Frontal cortex (tissue), 4 donors: ENCODE measurements around the gene PRICKLE1. TPM values are rescaled to one million over a fixed set of nuclear protein-coding genes. Genes with fewer than 3 reads are reported as not detected.
A peak's percentile ranks its signal among the peaks of the same experiment; 100 is the strongest.

Source experiments
- DNase-seq, 2 donors: peaks; one replicate each; pipeline ENCODE4 v3.0.0; 2012; ENCODE audit warnings: low spot score in 2 of 2
- FAIRE-seq: peaks from 2 replicates; lab custom pipeline; 2012; peaks lifted over from hg19 to GRCh38; lab: Jason Lieb, UNC
- total RNA-seq: library from RNA; depleted of rRNA; stranded (reverse); fragments of >200 nt; gene quantifications from one replicate; pipeline ENCODE4 v1.2.3, GENCODE V29; 2014
- donor health status: control.
- donor health status: control.
- donor health status: control.

The PRICKLE1 gene
- total RNA-seq, 1 donor from 2014 or later, result 8.6 TPM

DNA sequence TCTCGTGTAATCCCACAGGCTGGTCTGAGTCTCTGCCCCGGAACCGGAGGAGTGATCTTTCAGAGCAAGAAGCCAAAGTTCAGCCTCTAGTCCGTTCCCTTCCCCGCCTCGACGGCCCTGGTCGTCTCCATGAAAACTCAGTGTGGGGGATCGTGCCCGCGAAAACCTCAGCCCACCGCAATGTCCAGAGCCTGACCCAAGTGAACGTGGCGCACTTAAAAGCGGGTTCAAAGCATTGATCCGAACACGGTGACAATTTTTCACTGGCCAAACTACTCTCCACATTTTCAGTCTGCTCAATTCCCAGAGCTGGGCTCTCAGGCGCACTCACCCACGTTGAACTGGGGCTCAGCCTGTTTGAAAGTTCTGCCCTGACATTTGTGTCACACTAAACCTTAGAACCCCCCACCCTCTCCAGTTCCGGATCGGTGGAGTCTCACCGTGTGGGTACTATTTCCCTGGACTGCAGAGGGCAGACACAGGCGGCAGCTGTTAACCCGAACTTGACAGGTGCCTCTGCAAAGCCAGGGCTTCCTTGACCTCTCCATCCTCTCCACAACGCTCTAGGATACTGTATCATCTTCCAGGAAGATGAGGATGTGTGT is 886 bp upstream of the PRICKLE1 start:
- FAIRE-seq (no peak), DNase-seq (no peak)

DNA sequence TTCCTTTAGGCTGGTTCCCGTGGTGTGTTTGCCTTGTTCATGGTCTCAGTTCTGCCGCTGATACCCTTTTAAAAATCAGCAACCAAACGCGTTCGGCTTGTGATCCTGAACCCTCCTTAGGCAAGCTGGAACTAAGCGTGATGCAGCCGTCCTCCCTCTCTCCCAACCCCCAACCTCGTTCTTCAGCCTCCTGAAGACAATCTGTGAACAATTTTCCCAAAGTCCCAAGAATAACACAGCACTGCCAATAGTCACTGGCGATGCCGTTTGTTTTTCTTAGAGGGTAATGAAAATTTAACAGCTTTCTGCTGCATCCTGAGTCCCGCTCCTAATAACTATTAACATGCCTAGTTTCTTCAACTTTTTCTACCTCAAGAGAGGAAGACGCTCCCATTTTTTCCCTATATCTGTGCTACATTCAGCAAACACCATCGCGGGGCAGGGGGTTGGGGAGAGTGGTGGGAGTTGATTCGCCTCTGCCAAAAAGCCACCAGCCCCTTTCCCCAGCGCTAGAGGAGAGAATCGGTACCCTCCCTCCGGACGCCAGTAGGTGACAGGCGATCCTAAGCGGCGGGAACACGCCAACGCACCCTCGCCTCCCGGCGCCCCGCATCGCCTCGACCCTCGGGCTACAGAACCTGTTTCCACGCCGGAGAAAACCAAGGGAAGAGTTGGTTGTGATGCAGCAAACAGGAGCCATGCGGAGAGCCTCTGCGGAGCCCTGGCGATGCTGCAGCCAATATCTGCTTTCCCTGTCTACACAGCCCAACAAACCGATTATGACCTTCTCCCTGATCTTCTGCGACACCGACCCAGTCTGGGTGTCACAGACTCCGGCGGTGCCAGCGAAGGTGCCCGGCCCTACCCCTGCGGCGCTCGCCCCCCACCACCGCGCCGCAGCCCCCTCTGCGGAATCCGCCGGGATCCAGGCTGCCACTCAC is 752 bp downstream of the PRICKLE1 start:
- DNase-seq, result peak in 1 of 2 donors; percentile 18
- no peak for FAIRE-seq

DNA sequence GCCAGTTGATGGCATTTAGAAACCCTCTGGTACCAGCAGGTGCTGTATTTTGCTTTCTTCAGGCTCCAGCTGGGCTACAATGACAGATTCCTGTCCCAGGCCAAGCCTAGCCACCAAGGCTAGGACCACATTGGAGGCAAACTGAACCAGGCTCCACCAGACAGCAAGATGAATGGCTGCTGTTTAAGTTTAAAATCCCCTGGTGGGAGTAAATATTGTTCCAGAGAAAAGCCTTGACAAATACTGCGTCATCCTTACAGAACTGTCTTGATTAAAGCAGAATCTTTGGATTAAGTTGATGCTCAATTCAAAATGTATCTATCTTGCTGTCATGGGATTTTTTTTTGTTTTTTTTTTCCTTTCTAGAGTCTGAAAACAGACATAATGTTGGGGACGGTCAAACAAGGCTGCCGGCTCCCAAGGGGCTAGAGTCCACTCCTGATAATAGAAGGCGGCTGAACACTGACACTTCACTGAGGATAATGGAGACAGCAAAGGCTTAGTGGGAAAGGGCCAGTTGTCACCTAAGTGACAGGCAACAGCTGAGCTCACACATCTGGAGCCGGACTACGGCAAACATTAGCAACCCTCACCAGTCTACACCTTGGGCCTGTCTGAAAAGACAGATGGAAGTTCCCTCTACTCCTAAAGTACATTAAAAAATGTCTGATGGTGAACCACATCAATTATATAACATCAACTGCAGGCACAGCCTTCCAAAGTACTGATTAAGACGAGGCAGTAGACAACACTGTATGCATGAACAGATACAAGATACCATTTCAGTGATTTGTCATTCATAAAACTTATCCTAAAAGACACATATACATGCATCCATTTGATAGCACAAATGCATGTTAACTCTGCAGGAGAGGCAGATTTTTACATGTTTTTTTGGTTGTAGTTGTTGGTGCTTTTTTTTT is 1.7 kb downstream of the PRICKLE1 start:
- DNase-seq (no peak), FAIRE-seq (no peak)

DNA sequence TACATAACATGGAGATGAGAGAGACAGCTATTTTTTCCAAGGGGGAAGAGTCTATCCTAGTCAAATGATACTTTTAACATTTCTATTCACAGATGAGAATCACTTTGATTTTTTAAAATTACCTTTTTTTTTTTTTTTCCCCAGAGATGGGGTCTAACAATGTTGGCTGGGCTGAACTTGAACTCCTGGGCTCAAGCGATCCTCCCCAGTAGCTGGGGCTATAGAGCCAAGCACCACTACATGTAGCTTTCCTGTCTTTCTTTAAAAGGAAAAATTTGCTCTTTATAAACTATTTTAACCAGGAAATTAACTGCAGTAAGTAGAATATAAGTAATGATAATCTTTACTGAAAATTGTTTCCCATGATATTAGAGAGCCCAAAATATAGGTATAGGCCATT is 3.3 kb downstream of the PRICKLE1 start:
- DNase-seq (no peak), FAIRE-seq (no peak)

DNA sequence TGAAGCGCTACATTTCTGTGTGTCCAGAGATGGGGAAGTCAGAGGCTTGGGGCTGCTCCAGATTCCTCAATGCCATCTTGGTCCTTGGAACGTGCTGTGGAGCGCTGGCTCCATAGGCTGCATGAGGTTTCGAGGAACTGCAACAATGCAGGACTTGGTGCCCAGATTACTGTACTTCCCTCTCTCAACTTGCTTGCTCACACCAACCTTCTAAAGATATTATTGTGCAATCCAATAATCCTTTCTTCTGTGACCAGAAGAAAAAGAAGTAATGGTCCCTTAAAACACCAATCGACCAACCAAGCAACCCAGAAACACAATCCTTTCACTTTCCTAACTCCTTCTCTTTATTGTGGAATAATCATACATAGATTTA is 3.7 kb downstream of the PRICKLE1 start:
- no peak for FAIRE-seq
- DNase-seq, result no peak

DNA sequence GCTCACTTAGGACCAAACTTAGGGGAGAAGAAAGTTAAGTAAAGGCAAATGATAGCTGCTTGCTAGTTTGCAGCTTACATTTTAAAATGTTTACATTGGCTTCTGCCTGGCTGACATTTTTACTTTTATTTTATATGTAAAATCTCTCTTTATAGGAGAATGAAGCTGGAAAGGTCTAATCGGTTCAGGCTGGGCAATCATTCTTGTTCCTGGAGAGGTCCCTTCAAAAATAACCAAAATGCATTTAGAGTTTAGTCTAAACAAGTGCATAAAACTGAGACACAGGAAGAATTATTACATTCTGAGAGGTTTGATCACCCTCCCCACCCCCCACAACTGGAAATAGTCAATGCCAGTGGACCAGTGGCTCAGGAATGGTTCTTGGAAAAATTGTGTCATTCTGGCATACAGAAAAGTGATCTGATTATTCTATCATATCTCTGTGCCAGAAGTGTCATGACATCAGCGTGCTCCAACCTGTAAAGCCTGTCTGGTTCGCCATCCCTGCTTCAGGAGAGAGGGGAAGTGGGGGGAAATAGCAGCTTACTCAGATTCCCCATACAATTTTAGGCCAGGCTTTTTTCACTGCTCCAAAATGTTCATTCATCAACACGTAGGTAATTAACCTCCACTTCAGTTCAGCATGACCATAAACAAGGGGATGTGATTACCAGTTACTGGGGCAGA is 4.2 kb downstream of the PRICKLE1 start:
- no peak for DNase-seq

DNA sequence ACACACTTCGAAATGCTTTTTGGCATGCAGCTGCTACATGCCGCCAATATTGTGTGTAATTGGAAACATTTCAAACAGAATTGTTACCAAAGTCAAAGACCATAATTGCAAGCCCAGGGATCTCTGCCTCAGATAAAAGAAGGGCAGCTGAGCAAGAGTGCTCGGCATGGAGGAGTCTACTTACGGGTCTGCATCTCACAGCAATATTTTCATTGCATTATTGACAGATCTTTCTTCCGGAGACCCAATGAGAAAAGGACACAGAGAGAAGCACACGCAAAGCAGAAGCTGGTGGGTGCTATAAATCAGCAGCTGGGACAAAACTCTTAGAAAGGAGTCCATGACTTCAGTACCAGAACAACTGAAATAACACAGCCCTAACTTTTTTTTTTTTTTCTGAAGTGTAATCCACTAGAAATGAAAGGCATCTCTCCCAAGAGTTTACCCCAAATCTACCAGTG is 4.9 kb downstream of the PRICKLE1 start:
- no peak for DNase-seq

More for the DNA sequence above, 4.2 kb downstream of the PRICKLE1 start:
- FAIRE-seq, result no peak

DNA sequence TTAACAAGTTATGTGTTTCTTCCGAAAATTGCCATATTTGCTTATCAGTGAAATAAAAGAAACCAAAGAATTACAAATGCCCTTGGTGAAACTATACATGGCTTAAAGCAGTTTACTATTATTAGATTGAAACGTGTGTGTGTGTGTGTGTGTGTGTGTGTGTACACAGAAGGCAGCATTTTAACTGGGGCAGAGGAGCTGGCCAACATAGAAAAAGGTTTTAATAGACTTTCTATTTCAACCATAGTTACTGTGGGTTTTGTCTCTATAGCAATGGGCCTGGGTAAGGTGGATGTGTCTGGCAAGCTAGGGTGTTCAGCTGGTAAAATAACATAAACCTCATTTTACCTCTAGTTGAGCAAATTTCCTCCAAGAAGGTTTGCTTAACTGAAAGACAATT is 6.5 kb downstream of the PRICKLE1 start:
- FAIRE-seq (no peak), DNase-seq (no peak)

More for the DNA sequence above, 4.9 kb downstream of the PRICKLE1 start:
- FAIRE-seq, result no peak

DNA sequence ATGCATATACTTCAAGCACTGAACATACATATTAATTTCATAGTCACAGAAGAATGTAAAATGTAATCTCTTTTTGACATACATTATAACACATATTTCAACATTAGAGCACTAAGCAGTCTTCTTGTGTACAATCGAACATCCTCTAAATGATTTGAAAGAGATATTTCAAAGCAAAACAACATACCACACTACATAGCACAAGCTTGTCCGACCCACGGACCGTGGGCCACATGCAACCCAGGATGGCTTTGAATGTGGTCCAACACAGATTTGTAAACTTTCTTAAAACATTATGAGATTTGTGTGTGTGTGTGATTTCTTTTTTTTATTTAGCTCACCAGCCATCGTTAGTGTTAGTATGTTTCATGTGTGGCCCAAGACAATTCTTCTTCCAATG is 7.0 kb downstream of the PRICKLE1 start:
- FAIRE-seq (no peak), DNase-seq (no peak)

DNA sequence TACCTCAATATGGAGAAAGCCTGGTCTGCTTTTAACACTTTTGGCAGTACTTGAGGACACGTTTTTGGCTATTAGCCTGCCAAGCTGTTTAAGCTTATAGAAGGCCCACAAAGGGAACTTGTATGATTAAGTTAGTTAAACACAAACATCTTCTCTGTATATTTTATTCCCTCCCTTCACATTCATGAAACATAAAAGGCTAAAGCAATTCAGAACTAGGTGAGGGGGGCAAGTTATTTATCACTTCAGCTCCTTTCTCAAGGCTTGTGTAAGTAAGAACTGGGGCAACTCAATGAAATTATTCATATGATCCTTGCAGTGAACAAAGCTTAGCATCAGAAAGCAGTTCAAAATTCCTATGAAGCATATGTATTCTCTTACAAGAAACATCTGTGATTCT is 7.5 kb downstream of the PRICKLE1 start:
- DNase-seq (no peak), FAIRE-seq (no peak)

DNA sequence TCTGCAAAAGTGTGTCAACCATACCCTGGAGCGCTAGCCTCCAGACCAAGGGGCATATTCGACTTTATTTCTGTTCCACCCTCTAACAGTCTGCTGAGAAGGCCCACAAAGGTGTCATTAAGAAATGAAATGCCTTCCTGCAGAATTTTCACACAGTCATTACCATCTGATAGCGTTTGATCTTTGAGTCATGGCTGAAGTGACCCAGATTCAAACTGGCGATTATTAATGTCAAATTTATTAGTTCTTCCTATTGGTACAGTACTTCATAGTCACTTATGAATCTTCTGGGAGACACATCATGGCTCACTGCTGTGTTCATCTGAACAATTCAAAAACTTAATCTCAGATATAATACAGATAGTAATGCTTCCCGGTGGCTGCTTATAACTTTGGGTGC is 13.2 kb downstream of the PRICKLE1 start:
- FAIRE-seq (no peak), DNase-seq (no peak)

DNA sequence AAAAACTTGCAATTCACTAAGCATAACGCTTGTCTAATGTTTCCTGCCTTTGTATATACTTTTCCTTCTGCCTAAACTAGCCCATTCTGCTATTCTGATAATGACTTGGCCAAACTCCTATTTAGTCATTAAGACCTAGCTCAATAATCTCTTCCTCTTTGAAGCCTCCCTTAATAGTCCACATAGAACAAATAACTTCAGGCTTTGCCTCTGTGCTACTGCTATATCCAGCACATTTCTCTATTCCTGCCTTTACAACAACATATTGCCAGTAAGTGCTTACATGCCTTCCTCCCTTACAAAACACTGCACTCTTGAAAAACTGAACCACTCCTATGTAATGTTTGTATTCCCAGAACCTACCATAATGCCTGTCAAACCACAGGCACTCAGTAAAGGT is 13.8 kb downstream of the PRICKLE1 start:
- FAIRE-seq (no peak), DNase-seq (no peak)

DNA sequence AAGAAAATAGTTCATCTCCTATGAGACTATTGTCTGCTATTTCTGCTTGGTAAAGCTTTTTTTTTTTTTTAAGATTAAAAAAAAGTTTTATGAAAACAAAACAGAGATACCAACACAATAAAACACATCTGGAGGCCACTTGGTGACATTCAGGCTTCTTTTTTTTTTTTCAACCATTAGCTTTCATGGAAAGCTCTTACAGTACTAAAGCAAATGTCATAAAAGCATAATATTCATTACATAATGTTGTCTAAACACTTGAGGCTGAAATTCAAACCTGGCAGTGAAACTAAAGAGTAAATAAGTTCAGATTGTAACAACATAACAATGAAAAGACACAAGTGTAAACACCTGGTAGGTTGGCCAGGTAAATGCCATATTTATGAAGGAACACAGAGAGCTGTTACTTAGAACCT is 14.7 kb downstream of the PRICKLE1 start:
- no peak for DNase-seq
- no peak for FAIRE-seq

DNA sequence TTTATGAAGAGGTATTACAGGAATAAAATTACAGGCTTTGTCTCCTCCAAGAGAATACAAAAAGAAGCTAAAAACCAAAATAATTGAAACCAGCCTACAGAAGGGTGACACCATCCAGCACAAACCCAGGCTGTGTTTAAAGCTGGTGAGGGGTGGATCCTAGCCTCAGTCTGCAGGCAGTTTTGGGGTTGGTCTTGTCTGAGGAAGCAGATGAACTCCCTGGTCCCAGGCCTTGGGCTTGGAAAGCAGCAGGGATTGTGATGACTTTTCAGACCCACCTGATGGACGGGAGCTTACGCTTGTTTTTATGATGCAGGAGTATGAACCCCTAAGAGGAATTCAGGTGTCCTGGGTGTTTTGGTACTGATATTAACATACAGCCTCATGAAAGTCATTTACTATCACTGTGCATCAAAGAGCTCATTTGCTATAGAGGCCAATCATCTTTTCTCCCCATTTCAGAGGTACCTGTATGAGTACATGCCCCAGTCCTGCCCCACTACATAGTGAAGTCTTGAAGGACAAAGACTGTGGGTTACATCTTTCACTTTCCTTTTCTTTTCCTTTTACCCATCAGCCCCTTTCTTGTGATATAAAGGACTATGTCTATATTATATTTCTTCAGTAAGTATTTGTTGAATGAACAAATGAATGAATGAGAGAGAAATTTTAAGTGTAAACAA is 18.1 kb downstream of the PRICKLE1 start:
- FAIRE-seq, result no peak
- DNase-seq, result no peak

DNA sequence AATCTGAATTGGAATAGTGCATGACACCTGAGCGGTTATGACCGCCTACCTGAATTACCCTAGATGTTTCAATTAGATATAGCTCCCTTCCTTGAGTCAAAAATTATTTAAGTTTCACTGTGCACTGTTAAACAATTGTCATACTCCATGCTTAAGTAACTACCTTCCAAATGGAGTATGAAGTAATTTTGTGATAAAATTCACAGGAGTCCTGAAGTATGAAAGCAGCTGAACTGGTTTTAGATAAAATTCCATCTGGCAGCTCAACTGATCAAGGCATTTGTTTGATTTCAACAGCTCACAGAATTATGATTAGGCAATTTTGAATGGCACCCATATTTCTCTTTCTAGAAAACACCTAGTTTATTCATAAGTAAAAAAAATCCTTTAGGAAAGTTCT is 19.5 kb downstream of the PRICKLE1 start:
- DNase-seq (no peak), FAIRE-seq (no peak)

DNA sequence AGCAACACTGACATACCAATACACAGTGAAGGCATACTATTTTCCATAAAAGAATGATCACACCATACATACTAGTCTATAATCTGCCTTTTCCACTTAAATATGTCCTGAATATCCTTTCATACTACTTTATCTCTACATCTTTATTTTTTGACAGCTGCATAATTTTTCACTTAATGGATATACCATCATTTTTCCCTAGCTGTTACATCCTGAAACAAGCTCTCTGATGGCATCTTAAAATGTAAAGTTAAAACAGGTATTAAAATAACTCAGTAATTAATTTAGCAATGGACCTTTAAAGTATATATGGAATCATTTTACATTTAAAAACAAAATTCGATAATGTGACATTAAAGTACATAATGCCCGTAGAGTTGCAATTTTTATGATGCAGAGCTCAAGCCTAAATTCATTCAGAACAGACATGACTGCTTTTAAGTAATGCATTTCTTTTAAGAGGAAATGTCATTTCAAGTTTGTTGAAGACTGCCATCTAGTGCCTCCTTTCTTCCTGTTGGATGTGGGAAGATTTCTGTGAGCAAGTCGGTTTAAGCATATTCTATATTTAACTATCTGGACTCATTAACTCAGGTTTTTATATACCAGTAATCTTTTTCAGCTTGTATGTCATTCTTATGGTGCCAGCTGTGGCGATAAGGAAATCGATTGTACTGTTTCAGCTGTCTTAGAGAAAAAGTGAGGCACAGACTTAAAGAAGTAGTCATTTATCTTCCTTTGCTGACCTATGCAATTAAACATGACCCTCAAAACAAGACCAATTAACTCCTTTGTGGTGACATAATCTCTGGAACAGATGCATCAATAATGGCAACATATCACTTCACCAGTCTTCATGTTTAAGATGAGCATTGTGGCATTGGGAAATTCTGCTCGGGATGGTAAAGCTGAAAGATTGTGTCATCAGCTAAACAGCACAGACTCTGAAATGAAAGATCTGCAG is 20.3 kb downstream of the PRICKLE1 start:
- FAIRE-seq (peak; percentile 49), DNase-seq (no peak)

DNA sequence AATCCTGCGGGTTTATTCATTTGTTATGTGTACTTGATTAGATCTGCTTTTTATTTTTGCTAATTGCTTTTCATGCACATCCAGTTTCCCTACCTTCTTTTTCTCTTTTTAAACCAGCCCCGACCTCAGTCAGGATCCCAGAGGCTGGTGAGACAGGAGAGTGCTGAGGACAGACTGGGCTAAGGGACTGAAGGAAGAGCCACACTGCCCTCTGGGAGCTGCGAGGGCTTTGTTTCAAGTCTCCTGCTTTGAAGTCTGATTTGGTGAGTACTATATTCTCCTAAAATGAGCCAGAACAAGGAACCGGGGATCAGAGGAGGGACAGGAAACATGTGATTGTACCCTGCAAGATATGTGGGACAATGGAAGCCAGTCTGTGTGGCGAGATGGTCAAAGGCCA is 23.9 kb downstream of the PRICKLE1 start:
- no peak for FAIRE-seq

DNA sequence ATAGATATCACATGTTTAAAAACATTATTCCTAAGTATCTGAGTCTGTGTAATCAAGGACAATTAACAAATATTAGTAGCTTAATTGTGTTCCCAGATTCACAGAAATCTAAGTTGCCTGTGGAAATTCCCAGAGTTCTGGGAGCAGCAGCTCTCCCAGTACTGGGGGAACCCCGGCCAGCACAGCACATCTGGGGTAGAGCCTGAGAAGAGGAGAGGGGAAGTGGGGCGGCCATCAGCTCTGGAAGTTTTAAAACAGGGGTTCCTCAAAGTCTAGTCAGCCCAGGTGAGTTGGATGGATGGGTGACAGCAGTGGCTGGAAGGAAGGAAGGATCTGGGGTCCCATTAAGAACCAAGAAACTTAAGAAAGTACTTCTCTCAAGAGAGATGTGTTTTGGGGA is 24.6 kb downstream of the PRICKLE1 start:
- DNase-seq (no peak), FAIRE-seq (no peak)

More for the DNA sequence above, 23.9 kb downstream of the PRICKLE1 start:
- no peak for DNase-seq
